Measurements from ENCODE around the gene ATOSA. TPM values are rescaled to one million over a fixed set of nuclear protein-coding genes. Genes with fewer than 3 reads are reported as not detected.

The ATOSA gene
- total RNA-seq, 2 experiments from 2014 or later: 34.1 to 96.8 TPM

GRCh38 chr15:52677593-52678467 lies 1.4 kb downstream of the ATOSA start:
- BruUV-seq (replicated peaks): no TSS peak

DNA sequence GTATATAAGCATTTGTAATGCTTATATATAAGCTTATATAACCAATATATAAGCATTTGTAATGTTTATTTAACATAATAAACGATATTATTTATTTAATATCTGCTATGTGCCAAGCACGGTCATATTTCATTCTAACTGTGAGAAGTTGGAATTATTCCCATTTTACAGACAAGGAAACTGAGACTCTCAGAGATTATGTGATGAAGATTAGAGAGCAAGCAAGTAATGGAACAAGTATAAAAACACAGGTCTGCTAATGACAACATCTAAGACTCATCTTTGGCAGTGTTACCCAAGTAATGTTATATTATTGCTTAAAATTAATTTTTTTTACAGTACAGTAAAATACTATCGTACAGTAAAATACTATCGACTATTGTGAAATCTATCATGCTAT lies 4.4 kb downstream of the ATOSA start:
- BruUV-seq (replicated peaks): no TSS peak
- Histone ChIP-seq H3K9me2 (ENCODE audit: insufficient read depth, low read length) (no peaks in the 10 kb centered on the region), H3K79me2 (ENCODE audit: insufficient read depth, low read depth, low read length) (peaks cover 81% of the 10 kb centered on the region), H3K9me3 (ENCODE audit: low read length) (no peaks in the 10 kb centered on the region), H3K4me1 (ENCODE audit: insufficient read depth, low read length, poor library complexity, severe bottlenecking) (peaks cover 47% of the 10 kb centered on the region), H3K36me3 (ENCODE audit: insufficient read depth, low read length) (peaks cover 65% of the 10 kb centered on the region), H3K27ac (ENCODE audit: low read depth, low read length, poor library complexity, severe bottlenecking) (no peak overlapping the region), H3K4me2 (ENCODE audit: low read length) (peak overlapping the region; percentile 92), H3K4me3 (ENCODE audit: low read depth, low read length, poor library complexity, severe bottlenecking) (peak overlapping the region; percentile 26), H2AFZ (ENCODE audit: low read length) (no peak overlapping the region), H4K20me1 (ENCODE audit: insufficient read depth, low read length) (no peaks in the 10 kb centered on the region; the same call in 1 of the 2 replicates)
- ChIA-PET POLR2A (interaction anchor here (0.9 to 2.5 kb wide), 9 partner anchors 9 to 207 kb away, joined by 3 to 19 read pairs (median 3); no protein-coding TSS in a partner anchor), CTCF (ENCODE audit: unreplicated experiment) (no interaction called here)
- intact Hi-C loops (cut with micrococcal nuclease; ENCODE audit: unreplicated experiment): loop anchor here (5.0 kb wide), 3 partner anchors 68 to 493 kb away; no protein-coding TSS in a partner anchor
- TF ChIP-seq, protein P1, sequence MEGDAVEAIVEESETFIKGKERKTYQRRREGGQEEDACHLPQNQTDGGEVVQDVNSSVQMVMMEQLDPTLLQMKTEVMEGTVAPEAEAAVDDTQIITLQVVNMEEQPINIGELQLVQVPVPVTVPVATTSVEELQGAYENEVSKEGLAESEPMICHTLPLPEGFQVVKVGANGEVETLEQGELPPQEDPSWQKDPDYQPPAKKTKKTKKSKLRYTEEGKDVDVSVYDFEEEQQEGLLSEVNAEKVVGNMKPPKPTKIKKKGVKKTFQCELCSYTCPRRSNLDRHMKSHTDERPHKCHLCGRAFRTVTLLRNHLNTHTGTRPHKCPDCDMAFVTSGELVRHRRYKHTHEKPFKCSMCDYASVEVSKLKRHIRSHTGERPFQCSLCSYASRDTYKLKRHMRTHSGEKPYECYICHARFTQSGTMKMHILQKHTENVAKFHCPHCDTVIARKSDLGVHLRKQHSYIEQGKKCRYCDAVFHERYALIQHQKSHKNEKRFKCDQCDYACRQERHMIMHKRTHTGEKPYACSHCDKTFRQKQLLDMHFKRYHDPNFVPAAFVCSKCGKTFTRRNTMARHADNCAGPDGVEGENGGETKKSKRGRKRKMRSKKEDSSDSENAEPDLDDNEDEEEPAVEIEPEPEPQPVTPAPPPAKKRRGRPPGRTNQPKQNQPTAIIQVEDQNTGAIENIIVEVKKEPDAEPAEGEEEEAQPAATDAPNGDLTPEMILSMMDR (conservative IDR thresholded peaks at IDR 0.05; ENCODE audit: low read length): no peak
- TF ChIP-seq EZH2phosphoT487 (IDR thresholded peaks at IDR 0.05; ENCODE audit: borderline replicate concordance, low read depth, low read length): no peak
- no peak for DNase-seq (ENCODE audit: low spot score)

More at GRCh38 chr15:52677593-52678467, 1.4 kb downstream of the ATOSA start:
- H3K36me3 ChIP-seq (ENCODE audit: insufficient read depth, low read length): peaks cover 36% of the 10 kb centered on the region
- peaks cover 69% of the 10 kb centered on the region for H3K79me2 ChIP-seq (ENCODE audit: insufficient read depth, low read depth, low read length)
- H3K4me1 ChIP-seq (ENCODE audit: insufficient read depth, low read length, poor library complexity, severe bottlenecking): peaks cover 71% of the 10 kb centered on the region
- H3K9me3 ChIP-seq (ENCODE audit: low read length): no peaks in the 10 kb centered on the region
- TF ChIP-seq, protein P1 (conservative IDR thresholded peaks at IDR 0.05; ENCODE audit: low read length): peak; percentile 70
- TF ChIP-seq EZH2phosphoT487 (IDR thresholded peaks at IDR 0.05; ENCODE audit: borderline replicate concordance, low read depth, low read length): no peak
- peak overlapping the region; percentile 80 for H3K4me3 ChIP-seq (ENCODE audit: low read depth, low read length, poor library complexity, severe bottlenecking)
- intact Hi-C loops (cut with micrococcal nuclease; ENCODE audit: unreplicated experiment): loop anchor here (1.0 to 5.0 kb wide), 5 partner anchors 31 to 496 kb away; partner anchors contain the start of gene ARPP19
- no peaks in the 10 kb centered on the region; the same call in 1 of the 2 replicates for H4K20me1 ChIP-seq (ENCODE audit: insufficient read depth, low read length)
- CTCF ChIA-PET (ENCODE audit: unreplicated experiment): no interaction called here
- H3K27ac ChIP-seq (ENCODE audit: low read depth, low read length, poor library complexity, severe bottlenecking): peak overlapping the region; percentile 99
- peak overlapping the region; percentile 54; the same call in 1 of the 2 replicates for H2AFZ ChIP-seq (ENCODE audit: low read length)
- POLR2A ChIA-PET: interaction anchor here (0.6 to 6.6 kb wide), 13 partner anchors 12 to 500 kb away, joined by 3 to 43 read pairs (median 3); no protein-coding TSS in a partner anchor
- H3K9me2 ChIP-seq (ENCODE audit: insufficient read depth, low read length): no peaks in the 10 kb centered on the region
- H3K4me2 ChIP-seq (ENCODE audit: low read length): peak overlapping the region; percentile 92
- peak; percentile 76 for DNase-seq (ENCODE audit: low spot score)

Measured in OCI-LY7 (cell line).